ENCODE measurements around the gene GRIK2. TPM values are rescaled to one million over a fixed set of nuclear protein-coding genes. Genes with fewer than 3 reads are reported as not detected.

GRIK2 gene
- total RNA-seq, 3 donors from 2014 or later = 1.1 to 3.7 TPM; not detected in 1

DNA sequence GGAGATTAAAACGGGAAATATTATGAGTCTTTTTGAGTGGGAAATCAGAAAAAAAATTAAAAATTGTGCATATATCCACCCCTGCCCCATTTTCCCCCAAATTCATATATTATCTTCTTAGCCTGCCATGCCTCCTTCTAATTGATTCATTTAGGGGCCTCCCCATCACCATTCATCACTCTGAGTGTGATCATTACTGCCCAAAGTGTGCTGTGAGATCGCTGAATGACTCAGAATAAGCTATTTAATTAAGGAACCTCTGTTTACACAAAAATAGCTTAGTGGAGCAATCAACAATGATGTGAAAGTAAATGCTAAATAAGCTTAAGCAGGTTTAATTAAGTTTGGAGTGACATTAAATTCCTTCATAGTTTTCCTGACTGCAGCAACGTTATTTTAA is 645.5 kb downstream of the GRIK2 start:
- H3K4me1 ChIP-seq = no peaks in the 10 kb centered on the region
- peaks cover 3% of the 10 kb centered on the region for H3K36me3 ChIP-seq
- no peaks in the 10 kb centered on the region for H3K9me3 ChIP-seq
- intact Hi-C loops (cut with DNase I; ENCODE audit: low total_unique reads) = no loop called here
- DNase-seq (ENCODE audit: low spot score in 2 of 2) = no peak
- H3K27me3 ChIP-seq = no peaks in the 10 kb centered on the region
- no peak overlapping the region for H3K4me3 ChIP-seq
- no peak overlapping the region for H3K27ac ChIP-seq
- TF ChIP-seq, protein P1, sequence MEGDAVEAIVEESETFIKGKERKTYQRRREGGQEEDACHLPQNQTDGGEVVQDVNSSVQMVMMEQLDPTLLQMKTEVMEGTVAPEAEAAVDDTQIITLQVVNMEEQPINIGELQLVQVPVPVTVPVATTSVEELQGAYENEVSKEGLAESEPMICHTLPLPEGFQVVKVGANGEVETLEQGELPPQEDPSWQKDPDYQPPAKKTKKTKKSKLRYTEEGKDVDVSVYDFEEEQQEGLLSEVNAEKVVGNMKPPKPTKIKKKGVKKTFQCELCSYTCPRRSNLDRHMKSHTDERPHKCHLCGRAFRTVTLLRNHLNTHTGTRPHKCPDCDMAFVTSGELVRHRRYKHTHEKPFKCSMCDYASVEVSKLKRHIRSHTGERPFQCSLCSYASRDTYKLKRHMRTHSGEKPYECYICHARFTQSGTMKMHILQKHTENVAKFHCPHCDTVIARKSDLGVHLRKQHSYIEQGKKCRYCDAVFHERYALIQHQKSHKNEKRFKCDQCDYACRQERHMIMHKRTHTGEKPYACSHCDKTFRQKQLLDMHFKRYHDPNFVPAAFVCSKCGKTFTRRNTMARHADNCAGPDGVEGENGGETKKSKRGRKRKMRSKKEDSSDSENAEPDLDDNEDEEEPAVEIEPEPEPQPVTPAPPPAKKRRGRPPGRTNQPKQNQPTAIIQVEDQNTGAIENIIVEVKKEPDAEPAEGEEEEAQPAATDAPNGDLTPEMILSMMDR (IDR thresholded peaks at IDR 0.05) = no peak
- TF ChIP-seq POLR2AphosphoS5 (IDR thresholded peaks at IDR 0.05) (no peak), POLR2A (IDR thresholded peaks at IDR 0.05) (no peak)

DNA sequence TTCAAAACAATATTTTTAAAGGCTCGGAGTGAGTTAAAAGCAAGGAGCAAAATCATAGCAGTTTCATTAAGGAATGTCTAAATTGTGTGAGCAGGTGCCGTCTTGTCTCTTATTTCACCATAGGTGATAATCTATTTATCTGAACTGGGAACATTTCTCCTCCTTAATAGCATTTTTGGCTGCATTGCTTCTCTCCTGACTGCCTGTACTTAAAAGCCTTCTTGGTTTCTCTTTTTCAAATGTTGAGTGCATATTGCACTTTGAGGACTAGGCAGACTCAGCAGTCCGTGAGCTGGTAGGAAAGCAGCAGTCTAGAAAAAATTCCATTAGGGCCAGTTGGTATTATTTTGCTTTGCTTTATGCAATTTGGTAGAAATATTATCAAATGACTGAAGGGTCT is 645.9 kb downstream of the GRIK2 start:
- Histone ChIP-seq H3K4me1 (no peaks in the 10 kb centered on the region), H3K9me3 (no peaks in the 10 kb centered on the region), H3K27ac (no peak overlapping the region), H3K27me3 (no peaks in the 10 kb centered on the region), H3K36me3 (no peaks in the 10 kb centered on the region), H3K4me3 (no peak overlapping the region)
- intact Hi-C loops (cut with DNase I; ENCODE audit: low total_unique reads) = no loop called here
- TF ChIP-seq POLR2AphosphoS5 (IDR thresholded peaks at IDR 0.05) = no peak
- TF ChIP-seq, protein P1 (IDR thresholded peaks at IDR 0.05) = no peak
- no peak for TF ChIP-seq POLR2A (IDR thresholded peaks at IDR 0.05)
- no peak for DNase-seq (ENCODE audit: low spot score in 2 of 2)

- Histone ChIP-seq H3K9me3 (peaks cover 0 to 5% of the 10 kb centered on the region in 2 donors), H3K27me3 (no peaks in the 10 kb centered on the region), H3K4me1 (no peaks in the 10 kb centered on the region), H3K36me3 (peaks cover 5% of the 10 kb centered on the region), H3K4me3 (no peak overlapping the region), H3K27ac (no peak overlapping the region)
- DNase-seq (ENCODE audit: low spot score in 2 of 2) = no peak
- intact Hi-C loops (cut with DNase I; ENCODE audit: low total_unique reads) = no loop called here
- no peak for TF ChIP-seq POLR2A (IDR thresholded peaks at IDR 0.05)
- TF ChIP-seq, protein P1 (IDR thresholded peaks at IDR 0.05) = no peak
- TF ChIP-seq POLR2AphosphoS5 (IDR thresholded peaks at IDR 0.05) = no peak
Observed at GRCh38 chr6:102051001-102051400, 657.5 kb downstream of the GRIK2 start.

DNA sequence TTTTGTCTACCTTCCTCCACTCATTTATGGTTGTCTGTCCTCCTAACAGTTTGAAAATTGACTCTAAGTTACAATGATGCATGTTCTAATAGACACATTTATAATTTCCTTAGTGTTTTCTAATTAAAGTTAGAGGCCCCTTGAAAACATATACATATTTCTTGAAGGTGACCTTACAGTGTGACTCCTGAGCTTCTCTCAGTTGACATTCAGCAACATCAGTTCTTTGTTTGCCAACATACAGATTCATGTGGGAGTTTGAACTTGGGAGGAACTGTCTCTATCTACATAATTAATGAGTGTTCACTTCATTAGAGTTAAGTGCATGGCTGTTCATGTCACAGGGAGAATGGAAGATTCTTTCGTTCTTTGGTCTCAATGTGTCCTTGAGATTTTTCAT is 658.2 kb downstream of the GRIK2 start:
- no peaks in the 10 kb centered on the region for H3K27me3 ChIP-seq
- no peak for TF ChIP-seq POLR2A (IDR thresholded peaks at IDR 0.05)
- no peak for TF ChIP-seq POLR2AphosphoS5 (IDR thresholded peaks at IDR 0.05)
- TF ChIP-seq, protein P1 (IDR thresholded peaks at IDR 0.05) = no peak
- no peaks in the 10 kb centered on the region for H3K4me1 ChIP-seq
- H3K27ac ChIP-seq = no peak overlapping the region
- H3K4me3 ChIP-seq = no peak overlapping the region
- peaks cover 5% of the 10 kb centered on the region for H3K36me3 ChIP-seq
- no peak for DNase-seq (ENCODE audit: low spot score in 2 of 2)
- no peaks in the 10 kb centered on the region for H3K9me3 ChIP-seq
- intact Hi-C loops (cut with DNase I; ENCODE audit: low total_unique reads) = no loop called here

DNA sequence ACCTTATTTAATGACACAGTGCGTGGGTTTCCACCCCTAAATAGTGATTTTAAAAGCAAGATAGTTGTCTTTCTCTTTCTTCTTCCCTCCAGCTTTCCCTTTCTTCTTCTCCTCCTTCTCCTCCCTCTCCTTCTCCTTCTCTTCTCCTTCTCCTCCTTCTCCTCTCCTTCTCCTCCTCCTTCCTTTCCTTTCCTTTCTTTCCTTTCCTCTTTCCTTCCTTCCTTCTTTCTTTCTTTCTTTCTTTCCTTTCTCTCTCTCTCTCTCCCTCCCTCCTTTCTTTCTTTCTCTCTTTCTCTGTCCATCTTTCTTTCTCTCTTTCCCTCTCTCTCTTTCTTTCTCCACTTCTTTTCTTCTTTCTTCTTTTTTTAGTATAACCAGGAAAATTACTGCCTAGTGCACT is 670.6 kb downstream of the GRIK2 start:
- no peaks in the 10 kb centered on the region for H3K4me1 ChIP-seq
- no peaks in the 10 kb centered on the region for H3K27me3 ChIP-seq
- H3K4me3 ChIP-seq = no peak overlapping the region
- TF ChIP-seq, protein P1 (IDR thresholded peaks at IDR 0.05) = no peak
- TF ChIP-seq POLR2AphosphoS5 (IDR thresholded peaks at IDR 0.05) (no peak), POLR2A (IDR thresholded peaks at IDR 0.05) (no peak)
- H3K9me3 ChIP-seq = no peaks in the 10 kb centered on the region
- DNase-seq (ENCODE audit: low spot score in 2 of 2) = no peak
- intact Hi-C loops (cut with DNase I; ENCODE audit: low total_unique reads) = no loop called here
- no peaks in the 10 kb centered on the region for H3K36me3 ChIP-seq
- H3K27ac ChIP-seq = no peak overlapping the region
